Kasumi-1 (cell line): Measurements from ENCODE around the gene PALMD.

Experiments
- DNase-seq, 2 experiments: peaks; one replicate each; lab custom pipeline; 2025; lab: John Stamatoyannopoulos, UW

Gene PALMD

GRCh38 chr1:99659755-99660210 lies 13.9 kb downstream of the PALMD start:
- DNase-seq: no peak

- no peak for DNase-seq
These were observed 14.6 kb downstream of the PALMD start for GRCh38 chr1:99660496-99660895.

- no peak for DNase-seq
These were observed 15.9 kb downstream of the PALMD start for GRCh38 chr1:99661780-99662179.

- DNase-seq: no peak
These were observed 16.7 kb downstream of the PALMD start for GRCh38 chr1:99662539-99663080.

- no peak for DNase-seq
These were observed 17.6 kb downstream of the PALMD start for GRCh38 chr1:99663501-99663900.

GRCh38 chr1:99665212-99665611 lies 19.3 kb downstream of the PALMD start:
- no peak for DNase-seq

GRCh38 chr1:99669376-99669775 lies 23.5 kb downstream of the PALMD start:
- DNase-seq: no peak

GRCh38 chr1:99669821-99670220 lies 23.9 kb downstream of the PALMD start:
- DNase-seq: no peak

GRCh38 chr1:99670583-99670982 lies 24.7 kb downstream of the PALMD start:
- no peak for DNase-seq

GRCh38 chr1:99672038-99672437 lies 26.1 kb downstream of the PALMD start:
- no peak for DNase-seq

- DNase-seq: no peak
These were observed 26.8 kb downstream of the PALMD start for GRCh38 chr1:99672530-99673213.

- no peak for DNase-seq
These were observed 27.4 kb downstream of the PALMD start for GRCh38 chr1:99673315-99673714.

GRCh38 chr1:99674115-99675064 lies 28.5 kb downstream of the PALMD start:
- DNase-seq: no peak

GRCh38 chr1:99675292-99675691 lies 29.4 kb downstream of the PALMD start:
- DNase-seq: no peak

- no peak for DNase-seq
These were observed 30.1 kb downstream of the PALMD start for GRCh38 chr1:99675994-99676393.

GRCh38 chr1:99676876-99677275 lies 31.0 kb downstream of the PALMD start:
- DNase-seq: no peak

- no peak for DNase-seq
These were observed 31.5 kb downstream of the PALMD start for GRCh38 chr1:99677416-99677815.

GRCh38 chr1:99680270-99680669 lies 34.4 kb downstream of the PALMD start:
- DNase-seq: no peak

- DNase-seq: no peak
These were observed 35.7 kb downstream of the PALMD start for GRCh38 chr1:99681583-99681982.

- no peak for DNase-seq
These were observed 36.4 kb downstream of the PALMD start for GRCh38 chr1:99682291-99682751.

- peak; percentile 72 to 81 for DNase-seq
These were observed 39.7 kb downstream of the PALMD start for GRCh38 chr1:99685516-99686180.

- DNase-seq: no peak
These were observed 45.3 kb downstream of the PALMD start for GRCh38 chr1:99691175-99691574.
